ENCODE results near the gene ADORA1.

The ADORA1 gene

GRCh38 chr1:203213126-203213525 is 85.6 kb downstream of the ADORA1 start:
- no peak for DNase-seq (ENCODE audit: low spot score)

GRCh38 chr1:203214871-203215270 is 87.3 kb downstream of the ADORA1 start:
- no peak for DNase-seq (ENCODE audit: low spot score)

- DNase-seq (ENCODE audit: low spot score) = no peak
These were observed 88.0 kb downstream of the ADORA1 start for GRCh38 chr1:203215573-203215972.

- peak; percentile 86 for DNase-seq (ENCODE audit: low spot score)
These were observed 89.0 kb downstream of the ADORA1 start for GRCh38 chr1:203216274-203217138.

All from Ammon's horn (tissue), 1 donor.